ENCODE measurements around the gene UNC119. TPM values are rescaled to one million over a fixed set of nuclear protein-coding genes. Genes with fewer than 3 reads are reported as not detected.

The UNC119 gene
- total and polyA plus RNA-seq, 2 of the 13 experiments (the other 11 are each of a cell fraction or from before 2014, with no cell fraction given) = 10.4 to 63.1 TPM

DNA sequence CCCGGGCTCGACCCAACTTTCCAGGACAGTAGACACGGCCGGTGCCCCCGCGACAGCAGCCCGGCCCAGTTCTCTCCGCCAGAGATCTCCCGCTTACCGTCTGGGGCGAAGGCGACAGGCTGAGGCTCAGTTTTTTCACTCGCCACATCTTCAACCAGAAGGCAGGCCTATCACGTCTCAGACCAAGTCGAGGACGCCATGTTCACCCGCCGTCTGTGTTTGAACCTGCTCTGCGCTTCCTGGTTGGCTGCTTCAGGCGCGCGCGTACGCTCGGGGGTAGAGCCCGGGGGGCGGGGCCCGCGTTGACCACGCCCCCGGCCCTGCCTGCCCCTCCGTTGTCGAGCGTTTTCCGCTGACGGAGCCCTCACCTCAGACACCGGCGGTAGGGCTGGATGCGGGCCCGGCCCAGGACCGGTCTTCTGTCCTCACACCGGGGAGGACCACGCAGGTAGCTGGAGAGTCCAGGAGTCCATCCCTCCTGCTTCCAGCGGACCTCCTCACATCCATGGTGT is 46.4 kb upstream of the UNC119 start, which contains the start of gene SPAG5 (continued):
- no peak for TF ChIP-seq THYN1 (CRISPR knock-in tag; IDR thresholded peaks at IDR 0.05; ENCODE audit: borderline replicate concordance, low read depth)
- no peak for TF ChIP-seq PREB (CRISPR knock-in tag; IDR thresholded peaks at IDR 0.05)
- peak; percentile 61 for TF ChIP-seq SKI (IDR thresholded peaks at IDR 0.05; ENCODE audit: partially characterized antibody)
- TF ChIP-seq TBP (CRISPR knock-in tag; IDR thresholded peaks at IDR 0.05) = no peak
- TF ChIP-seq, protein P1, sequence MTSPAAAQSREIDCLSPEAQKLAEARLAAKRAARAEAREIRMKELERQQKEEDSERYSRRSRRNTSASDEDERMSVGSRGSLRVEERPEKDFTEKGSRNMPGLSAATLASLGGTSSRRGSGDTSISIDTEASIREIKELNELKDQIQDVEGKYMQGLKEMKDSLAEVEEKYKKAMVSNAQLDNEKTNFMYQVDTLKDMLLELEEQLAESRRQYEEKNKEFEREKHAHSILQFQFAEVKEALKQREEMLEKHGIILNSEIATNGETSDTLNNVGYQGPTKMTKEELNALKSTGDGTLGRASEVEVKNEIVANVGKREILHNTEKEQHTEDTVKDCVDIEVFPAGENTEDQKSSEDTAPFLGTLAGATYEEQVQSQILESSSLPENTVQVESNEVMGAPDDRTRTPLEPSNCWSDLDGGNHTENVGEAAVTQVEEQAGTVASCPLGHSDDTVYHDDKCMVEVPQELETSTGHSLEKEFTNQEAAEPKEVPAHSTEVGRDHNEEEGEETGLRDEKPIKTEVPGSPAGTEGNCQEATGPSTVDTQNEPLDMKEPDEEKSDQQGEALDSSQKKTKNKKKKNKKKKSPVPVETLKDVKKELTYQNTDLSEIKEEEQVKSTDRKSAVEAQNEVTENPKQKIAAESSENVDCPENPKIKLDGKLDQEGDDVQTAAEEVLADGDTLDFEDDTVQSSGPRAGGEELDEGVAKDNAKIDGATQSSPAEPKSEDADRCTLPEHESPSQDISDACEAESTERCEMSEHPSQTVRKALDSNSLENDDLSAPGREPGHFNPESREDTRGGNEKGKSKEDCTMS (CRISPR knock-in tag; conservative IDR thresholded peaks at IDR 0.05) = no peak
- TF ChIP-seq FOXK2 (IDR thresholded peaks at IDR 0.05) = no peak
- TF ChIP-seq NFE2 (CRISPR knock-in tag; IDR thresholded peaks at IDR 0.05) = no peak
- TF ChIP-seq ARHGAP35 (CRISPR knock-in tag; IDR thresholded peaks at IDR 0.05; ENCODE audit: borderline replicate concordance) = no peak
- TF ChIP-seq SMARCC2 (IDR thresholded peaks at IDR 0.05) = no peak
- no peak for TF ChIP-seq KLF9 (CRISPR knock-in tag; IDR thresholded peaks at IDR 0.05; ENCODE audit: low read depth)
- no peak for TF ChIP-seq ZNF678 (CRISPR knock-in tag; IDR thresholded peaks at IDR 0.05)
- 0 out of 2 replicates have a peak, but pooled peaks have one; percentile 61 for TF ChIP-seq ZMYM2 (CRISPR knock-in tag; IDR thresholded peaks at IDR 0.05)
- TF ChIP-seq, protein P2, sequence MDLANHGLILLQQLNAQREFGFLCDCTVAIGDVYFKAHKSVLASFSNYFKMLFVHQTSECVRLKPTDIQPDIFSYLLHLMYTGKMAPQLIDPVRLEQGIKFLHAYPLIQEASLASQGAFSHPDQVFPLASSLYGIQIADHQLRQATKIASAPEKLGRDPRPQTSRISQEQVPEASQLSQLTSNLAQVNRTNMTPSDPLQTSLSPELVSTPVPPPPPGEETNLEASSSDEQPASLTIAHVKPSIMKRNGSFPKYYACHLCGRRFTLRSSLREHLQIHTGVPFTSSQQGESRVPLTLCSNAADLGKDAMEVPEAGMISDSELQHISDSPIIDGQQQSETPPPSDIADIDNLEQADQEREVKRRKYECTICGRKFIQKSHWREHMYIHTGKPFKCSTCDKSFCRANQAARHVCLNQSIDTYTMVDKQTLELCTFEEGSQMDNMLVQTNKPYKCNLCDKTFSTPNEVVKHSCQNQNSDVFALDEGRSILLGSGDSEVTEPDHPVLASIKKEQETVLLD (CRISPR knock-in tag; IDR thresholded peaks at IDR 0.05; ENCODE audit: low read depth) = peak; percentile 50; the same call in 1 of the 2 replicates
- no peak; the same call in 1 of the 2 replicates for TF ChIP-seq ZNF704 (CRISPR knock-in tag; IDR thresholded peaks at IDR 0.05; ENCODE audit: borderline replicate concordance)
- TF ChIP-seq POLR2A (IDR thresholded peaks at IDR 0.05; ENCODE audit: insufficient read depth in 1 of 2, low read depth in 2 of 2, low read length in 2 of 2) = peak; percentile 78 to 83
- TF ChIP-seq ZNF18 (CRISPR knock-in tag; IDR thresholded peaks at IDR 0.05; ENCODE audit: insufficient replicate concordance) = no peak
